B cell (primary cell): ENCODE results near the gene SCAMP1. TPM values are rescaled to one million over a fixed set of nuclear protein-coding genes. Genes with fewer than 3 reads are reported as not detected.

Source experiments
- ATAC-seq: fragments of 200-7000 bp; cut with Tn5 transposase; one replicate; pipeline ENCODE4 v1.10.0; 2021; ENCODE audit warnings: low read depth, mild to moderate bottlenecking, moderate number of reproducible peaks, moderate library complexity
- CTCF ChIA-PET: fragments of 350-600 bp; sonication (Branson Sonifier 250); formaldehyde crosslinking; loops from one replicate; lab custom pipeline; 2021; ENCODE audit warnings: antibody characterized with exemption, inconsistent platforms; lab: Charles Lee
- POLR2A ChIA-PET: fragments of 350-600 bp; sonication (Branson Sonifier 250); formaldehyde crosslinking; loops from one replicate; lab custom pipeline; 2021; ENCODE audit warnings: antibody characterized with exemption; lab: Charles Lee
- DNase-seq: peaks from one replicate; pipeline ENCODE4 v3.0.0; 2013
- H2AFZ ChIP-seq: 2 replicates; pipeline ENCODE4 v1.6.1; 2012; ENCODE audit warnings: mild to moderate bottlenecking, low read depth, low read length; ENCODE audit not compliant: insufficient read depth, poor library complexity, severe bottlenecking
- H3K27ac ChIP-seq, 2 donors: 1 replicate in 1 of 2; 2 replicates in 1 of 2; pipeline ENCODE4 v1.5.1; 2012 to 2013; ENCODE audit warnings: low read length in 2 of 2, mild to moderate bottlenecking in 2 of 2, moderate library complexity in 1 of 2
- H3K27me3 ChIP-seq, 4 experiments: fragments of 200-600 bp in 1 of 4; sonication (generic) in 1 of 4; replicated peaks in 1 of 4; 1 replicate in 2 of 4; 2 replicates in 2 of 4; pipeline versions ENCODE4 v1.6.1 to v1.7.0; 2013 to 2016; ENCODE audit warnings: low read length in 3 of 4, mild to moderate bottlenecking in 2 of 4, mixed read lengths in 1 of 4, moderate library complexity in 1 of 4; ENCODE audit not compliant: insufficient read depth in 4 of 4, control insufficient read depth in 3 of 4; ENCODE audit errors: control extremely low read depth in 1 of 4
- H3K36me3 ChIP-seq, 2 experiments: replicated peaks in 1 of 2; 1 replicate in 1 of 2; 2 replicates in 1 of 2; pipeline versions ENCODE4 v1.6.1 to v1.7.1; 2013; ENCODE audit warnings: low read length in 1 of 2; ENCODE audit not compliant: insufficient read depth in 2 of 2, control insufficient read depth in 1 of 2; ENCODE audit errors: control extremely low read depth in 1 of 2, extremely low read depth in 1 of 2
- H3K4me1 ChIP-seq, 2 donors: fragments of 200-600 bp in 1 of 2; sonication (generic) in 1 of 2; 1 replicate in 1 of 2; 2 replicates in 1 of 2; pipeline versions ENCODE4 v1.5.1 to v1.6.1; 2013 to 2017; ENCODE audit warnings: low read length in 2 of 2; ENCODE audit not compliant: control insufficient read depth in 2 of 2, insufficient read depth in 2 of 2
- H3K4me2 ChIP-seq: replicated peaks from 2 replicates; pipeline ENCODE3; 2012; ENCODE audit warnings: mild to moderate bottlenecking, low read depth, low read length; ENCODE audit not compliant: poor library complexity, severe bottlenecking
- H3K4me3 ChIP-seq, 5 experiments: fragments of 200-600 bp in 1 of 5; sonication (generic) in 1 of 5; 1 replicate in 3 of 5; 2 replicates in 2 of 5; pipeline versions ENCODE4 v1.5.1 to v1.7.0; 2011 to 2016; ENCODE audit warnings: low read length in 4 of 5, mild to moderate bottlenecking in 4 of 5, low read depth in 2 of 5, control low read depth in 1 of 5, moderate library complexity in 1 of 5; ENCODE audit not compliant: insufficient read depth in 1 of 5; ENCODE audit errors: control extremely low read depth in 1 of 5, extremely low read depth in 1 of 5
- H3K79me2 ChIP-seq: fragments of 200-600 bp; sonication (generic); one replicate; pipeline ENCODE4 v1.6.0; 2016; ENCODE audit warnings: low read length; ENCODE audit not compliant: control insufficient read depth, insufficient read depth
- H3K9ac ChIP-seq: fragments of 200-600 bp; sonication (generic); 2 replicates; pipeline ENCODE4 v1.6.1; 2017; ENCODE audit warnings: mild to moderate bottlenecking, low read length, moderate library complexity
- H3K9me3 ChIP-seq, 3 donors: one replicate each; pipeline versions ENCODE4 v1.6.1 to v1.7.1; 2013; ENCODE audit warnings: low read length in 2 of 3; ENCODE audit not compliant: control insufficient read depth in 2 of 3, insufficient read depth in 1 of 3; ENCODE audit errors: control extremely low read depth in 1 of 3
- H4K20me1 ChIP-seq: 2 replicates; pipeline ENCODE4 v1.6.0; 2012; ENCODE audit warnings: mild to moderate bottlenecking, low read length; ENCODE audit not compliant: insufficient read depth, control insufficient read depth, poor library complexity, severe bottlenecking
- H3K27ac Mint-ChIP-seq: one replicate; pipeline ENCODE4 v1.8.0; 2021; ENCODE audit warnings: mixed read lengths
- H3K27me3 Mint-ChIP-seq: one replicate; pipeline ENCODE4 v1.8.0; 2021; ENCODE audit warnings: mixed read lengths
- H3K4me1 Mint-ChIP-seq: one replicate; pipeline ENCODE4 v1.8.0; 2021; ENCODE audit warnings: mixed read lengths
- H3K4me3 Mint-ChIP-seq: one replicate; pipeline ENCODE4 v1.8.0; 2021; ENCODE audit warnings: mixed read lengths
- H3K9me3 Mint-ChIP-seq: one replicate; pipeline ENCODE4 v1.8.0; 2022; ENCODE audit warnings: mixed read lengths; ENCODE audit not compliant: insufficient read depth
- EZH2 ChIP-seq: IDR thresholded peaks from 2 replicates; pipeline ENCODE4 v1.6.1; 2012; ENCODE audit warnings: borderline replicate concordance, low read depth, mild to moderate bottlenecking, moderate library complexity, low read length; ENCODE audit not compliant: insufficient read depth, poor library complexity, severe bottlenecking
- WGBS: methylation state at CpG from one replicate; pipeline ENCODE4 v1.1.5; 2013; ENCODE audit warnings: missing lambda C conversion rate; ENCODE audit not compliant: insufficient coverage; 5-methylcytosine and 5-hydroxymethylcytosine counted together
- intact Hi-C: fragments of 100-400 bp; cut with micrococcal nuclease; formaldehyde crosslinking; loops from one replicate; pipeline ENCODE4 v1.10.0; 2022
- polyA plus RNA-seq: library from polyadenylated mRNA; depleted of rRNA; stranded (reverse); fragments of >200 nt; gene quantifications from 2 replicates; pipeline ENCODE4 v1.2.3, GENCODE V29; 2012
- total RNA-seq, 2 donors: library from RNA; stranded (reverse); fragments of 120-200 nt in 1 of 2; gene quantifications; 1 replicate in 1 of 2; 2 replicates in 1 of 2; pipeline versions ENCODE4 v1.2.3 to v1.2.4, GENCODE V29; 2013 to 2022
- TF ChIP-seq, protein P1 (sequence below): fragments of 200-600 bp; IDR thresholded peaks from one replicate; pipeline ENCODE4 v1.8.0; 2022; ENCODE audit warnings: antibody characterized with exemption, mild to moderate bottlenecking

SCAMP1 gene
- total and polyA plus RNA-seq, 2 donors (not counting 1 experiment from before 2014, with no cell fraction given) = 3.8 to 25.4 TPM

DNA sequence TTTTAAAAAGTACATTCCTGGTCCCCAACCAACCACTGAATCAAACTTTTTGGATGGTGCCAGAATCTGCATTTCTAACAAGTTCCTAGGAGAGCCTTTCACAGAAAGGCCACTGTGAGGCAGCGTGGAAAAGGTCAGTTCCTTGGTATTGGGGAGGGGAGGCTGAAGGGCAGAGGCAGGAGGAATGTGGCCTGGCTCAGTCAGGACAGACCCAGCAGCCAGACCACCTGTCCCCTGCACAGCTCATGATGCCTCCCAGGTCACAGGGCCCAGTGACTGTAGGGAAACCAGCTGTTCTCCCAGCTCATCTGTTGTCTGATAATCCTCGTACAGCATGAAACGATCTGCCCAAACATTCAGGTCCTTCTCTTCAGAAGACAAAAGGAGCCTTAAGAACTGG, 155.3 kb downstream of the SCAMP1 start:
- H3K27me3 ChIP-seq = peaks cover 0 to 3% (median 0%) of the 10 kb centered on the region in 4 experiments
- no peak overlapping the region for H3K4me3 ChIP-seq
- ChIA-PET POLR2A (no interaction called here), CTCF (no interaction called here)
- H3K9me3 ChIP-seq = peaks cover 0 to 5% (median 0%) of the 10 kb centered on the region in 3 donors
- intact Hi-C loops = no loop called here
- TF ChIP-seq EZH2 = no peak
- TF ChIP-seq, protein P1, sequence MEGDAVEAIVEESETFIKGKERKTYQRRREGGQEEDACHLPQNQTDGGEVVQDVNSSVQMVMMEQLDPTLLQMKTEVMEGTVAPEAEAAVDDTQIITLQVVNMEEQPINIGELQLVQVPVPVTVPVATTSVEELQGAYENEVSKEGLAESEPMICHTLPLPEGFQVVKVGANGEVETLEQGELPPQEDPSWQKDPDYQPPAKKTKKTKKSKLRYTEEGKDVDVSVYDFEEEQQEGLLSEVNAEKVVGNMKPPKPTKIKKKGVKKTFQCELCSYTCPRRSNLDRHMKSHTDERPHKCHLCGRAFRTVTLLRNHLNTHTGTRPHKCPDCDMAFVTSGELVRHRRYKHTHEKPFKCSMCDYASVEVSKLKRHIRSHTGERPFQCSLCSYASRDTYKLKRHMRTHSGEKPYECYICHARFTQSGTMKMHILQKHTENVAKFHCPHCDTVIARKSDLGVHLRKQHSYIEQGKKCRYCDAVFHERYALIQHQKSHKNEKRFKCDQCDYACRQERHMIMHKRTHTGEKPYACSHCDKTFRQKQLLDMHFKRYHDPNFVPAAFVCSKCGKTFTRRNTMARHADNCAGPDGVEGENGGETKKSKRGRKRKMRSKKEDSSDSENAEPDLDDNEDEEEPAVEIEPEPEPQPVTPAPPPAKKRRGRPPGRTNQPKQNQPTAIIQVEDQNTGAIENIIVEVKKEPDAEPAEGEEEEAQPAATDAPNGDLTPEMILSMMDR = no peak
- Mint-ChIP-seq H3K4me1 (peaks cover 14% of the 10 kb centered on the region), H3K4me3 (no peak overlapping the region), H3K27me3 (no peaks in the 10 kb centered on the region), H3K27ac (no peak overlapping the region), H3K9me3 (no peaks in the 10 kb centered on the region)
- no peak for DNase-seq
- no peak for ATAC-seq
- no peak overlapping the region for H2AFZ ChIP-seq
- no peaks in the 10 kb centered on the region for H3K79me2 ChIP-seq
- H3K4me1 ChIP-seq = peaks cover 10 to 11% of the 10 kb centered on the region in 2 donors
- H3K36me3 ChIP-seq = no peaks in the 10 kb centered on the region
- no peak overlapping the region for H3K4me2 ChIP-seq
- H3K27ac ChIP-seq = no peak overlapping the region
- no CpG with 5 or more reads among the region's 3 CpGs for WGBS
- H4K20me1 ChIP-seq = no peaks in the 10 kb centered on the region
- H3K9ac ChIP-seq = no peak overlapping the region

DNA sequence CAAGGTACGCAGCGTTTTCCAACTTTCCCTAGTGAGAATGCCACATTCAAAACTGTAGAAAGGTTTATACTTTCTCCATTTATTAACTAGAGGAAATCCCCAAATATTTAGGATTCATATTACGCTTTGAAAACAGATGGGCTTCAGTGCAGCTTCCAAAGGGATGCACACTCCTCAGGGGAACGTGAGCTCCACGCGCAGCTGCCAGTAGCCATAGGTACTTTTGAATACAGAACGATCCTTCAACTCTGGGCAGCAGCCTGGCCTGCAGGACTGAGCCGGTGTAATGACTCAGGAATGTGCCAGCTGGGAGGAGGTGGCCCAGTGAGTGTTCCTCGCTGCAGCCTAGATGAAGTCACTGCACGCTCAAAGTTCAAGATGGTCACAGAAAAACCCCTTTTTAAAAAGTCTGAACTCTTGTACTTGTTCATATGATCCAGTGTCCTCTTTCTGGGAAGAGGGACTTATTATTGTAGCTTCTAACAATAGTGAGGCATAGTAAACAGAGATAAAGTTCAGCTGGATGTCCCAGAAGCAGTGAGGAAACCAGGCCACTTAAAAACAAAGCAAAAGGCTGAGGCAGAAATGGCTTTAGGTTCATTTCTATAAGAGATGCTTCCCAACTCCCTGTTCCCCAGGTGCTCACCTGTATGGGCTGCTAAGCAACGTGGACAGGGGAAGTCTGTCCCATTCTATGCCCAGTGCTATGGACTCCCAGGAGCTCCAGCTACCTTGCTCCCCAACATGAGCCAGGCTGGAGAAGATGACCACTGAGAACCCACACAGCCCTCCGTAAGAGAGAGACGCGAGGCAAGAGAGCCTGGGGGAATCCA, 158.2 kb downstream of the SCAMP1 start:
- POLR2A ChIA-PET = no interaction called here
- H3K4me3 ChIP-seq = no peak overlapping the region
- no peak overlapping the region for H2AFZ ChIP-seq
- no peak for ATAC-seq
- TF ChIP-seq, protein P1 = no peak
- no peak for TF ChIP-seq EZH2
- H3K36me3 ChIP-seq = no peaks in the 10 kb centered on the region
- H3K4me1 ChIP-seq = no peaks in the 10 kb centered on the region
- no peak overlapping the region for H3K4me3 Mint-ChIP-seq
- no peak overlapping the region for H3K4me2 ChIP-seq
- intact Hi-C loops = no loop called here
- H3K27me3 ChIP-seq = no peaks in the 10 kb centered on the region
- H3K27ac Mint-ChIP-seq = no peak overlapping the region
- 98% methylated on average over 11 of the region's 14 CpGs for WGBS
- no peak for DNase-seq
- no peaks in the 10 kb centered on the region for H4K20me1 ChIP-seq
- H3K27me3 Mint-ChIP-seq = no peaks in the 10 kb centered on the region
- no peaks in the 10 kb centered on the region for H3K79me2 ChIP-seq
- CTCF ChIA-PET = no interaction called here
- H3K9ac ChIP-seq = no peak overlapping the region
- no peaks in the 10 kb centered on the region for H3K9me3 Mint-ChIP-seq
- H3K4me1 Mint-ChIP-seq = no peaks in the 10 kb centered on the region
- H3K9me3 ChIP-seq = peaks cover 0 to 5% (median 0%) of the 10 kb centered on the region in 3 donors
- no peak overlapping the region for H3K27ac ChIP-seq
